Measurements from ENCODE around the gene FKBP5. TPM values are rescaled to one million over a fixed set of nuclear protein-coding genes. Genes with fewer than 3 reads are reported as not detected.

Gene FKBP5
- total and polyA plus RNA-seq, 2 donors (not counting 1 experiment from before 2014, with no cell fraction given): 2.8 to 7.4 TPM

- ChIA-PET CTCF (interaction anchor here (1.0 to 3.3 kb wide), 5 partner anchors 10 to 264 kb away, joined by 3 to 74 read pairs (median 4); partner anchors contain the start of gene ARMC12), POLR2A (no interaction called here)
- H4K20me1 ChIP-seq (ENCODE audit: control insufficient read depth, insufficient read depth, low read length, poor library complexity, severe bottlenecking): no peaks in the 10 kb centered on the region
- intact Hi-C loops (cut with micrococcal nuclease): no loop called here
- H3K4me2 ChIP-seq (replicated peaks; ENCODE audit: low read depth, low read length, poor library complexity, severe bottlenecking): no peak overlapping the region
- Mint-ChIP-seq H3K4me1 (no peaks in the 10 kb centered on the region), H3K4me3 (no peak overlapping the region), H3K27me3 (no peaks in the 10 kb centered on the region), H3K27ac (no peak overlapping the region), H3K9me3 (ENCODE audit: insufficient read depth) (no peaks in the 10 kb centered on the region)
- DNase-seq: no peak
- TF ChIP-seq EZH2 (IDR thresholded peaks at IDR 0.05; ENCODE audit: borderline replicate concordance, insufficient read depth, low read depth, low read length, poor library complexity, severe bottlenecking) (no peak), CTCF (IDR thresholded peaks at IDR 0.05) (no peak)
- ATAC-seq (ENCODE audit: low read depth): no peak
- H3K27ac ChIP-seq (ENCODE audit: low read length in 2 of 2): no peak overlapping the region
- H3K36me3 ChIP-seq (replicated peaks in 1 of 2; ENCODE audit: control extremely low read depth in 1 of 2, control insufficient read depth in 1 of 2, extremely low read depth in 1 of 2, insufficient read depth in 2 of 2, low read length in 1 of 2): peaks cover 0 to 2% of the 10 kb centered on the region in 2 experiments
- H3K9me3 ChIP-seq (ENCODE audit: control extremely low read depth in 1 of 3, control insufficient read depth in 2 of 3, insufficient read depth in 1 of 3, low read length in 2 of 3): no peaks in the 10 kb centered on the region
- H3K4me3 ChIP-seq (ENCODE audit: control extremely low read depth in 1 of 5, extremely low read depth in 1 of 5, insufficient read depth in 1 of 5, low read depth in 2 of 5, low read length in 4 of 5): no peak overlapping the region
- H3K79me2 ChIP-seq (ENCODE audit: control insufficient read depth, insufficient read depth, low read length): no peaks in the 10 kb centered on the region
- no peaks in the 10 kb centered on the region for H3K27me3 ChIP-seq (replicated peaks in 1 of 4; ENCODE audit: control extremely low read depth in 1 of 4, control insufficient read depth in 3 of 4, insufficient read depth in 4 of 4, low read length in 3 of 4)
- no peaks in the 10 kb centered on the region for H3K4me1 ChIP-seq (ENCODE audit: control insufficient read depth in 2 of 2, insufficient read depth in 2 of 2, low read length in 2 of 2)
- WGBS (ENCODE audit: insufficient coverage): no CpG with 5 or more reads among the region's 3 CpGs
- H2AFZ ChIP-seq (ENCODE audit: insufficient read depth, low read depth, low read length, poor library complexity, severe bottlenecking): no peak overlapping the region
- H3K9ac ChIP-seq (ENCODE audit: low read length): no peak overlapping the region
Measured at GRCh38 chr6:35592178-35592577, 96.5 kb downstream of the FKBP5 start.

GRCh38 chr6:35590622-35591066 lies 98.1 kb downstream of the FKBP5 start:
- Mint-ChIP-seq H3K4me1 (peaks cover 5% of the 10 kb centered on the region), H3K9me3 (ENCODE audit: insufficient read depth) (no peaks in the 10 kb centered on the region), H3K27me3 (no peaks in the 10 kb centered on the region), H3K4me3 (no peak overlapping the region), H3K27ac (no peak overlapping the region)
- WGBS (ENCODE audit: insufficient coverage): 94% methylated on average over 3 of the region's 6 CpGs
- DNase-seq: no peak
- no peak overlapping the region for H2AFZ ChIP-seq (ENCODE audit: insufficient read depth, low read depth, low read length, poor library complexity, severe bottlenecking)
- peaks cover 0 to 2% of the 10 kb centered on the region in 2 experiments for H3K36me3 ChIP-seq (replicated peaks in 1 of 2; ENCODE audit: control extremely low read depth in 1 of 2, control insufficient read depth in 1 of 2, extremely low read depth in 1 of 2, insufficient read depth in 2 of 2, low read length in 1 of 2)
- no peak overlapping the region for H3K27ac ChIP-seq (ENCODE audit: low read length in 2 of 2)
- no peak overlapping the region for H3K4me3 ChIP-seq (ENCODE audit: control extremely low read depth in 1 of 5, extremely low read depth in 1 of 5, insufficient read depth in 1 of 5, low read depth in 2 of 5, low read length in 4 of 5)
- TF ChIP-seq CTCF (IDR thresholded peaks at IDR 0.05) (no peak), EZH2 (IDR thresholded peaks at IDR 0.05; ENCODE audit: borderline replicate concordance, insufficient read depth, low read depth, low read length, poor library complexity, severe bottlenecking) (no peak)
- H3K4me2 ChIP-seq (replicated peaks; ENCODE audit: low read depth, low read length, poor library complexity, severe bottlenecking): no peak overlapping the region
- no peaks in the 10 kb centered on the region for H3K4me1 ChIP-seq (ENCODE audit: control insufficient read depth in 2 of 2, insufficient read depth in 2 of 2, low read length in 2 of 2)
- intact Hi-C loops (cut with micrococcal nuclease): no loop called here
- H3K9ac ChIP-seq (ENCODE audit: low read length): no peak overlapping the region
- H3K9me3 ChIP-seq (ENCODE audit: control extremely low read depth in 1 of 3, control insufficient read depth in 2 of 3, insufficient read depth in 1 of 3, low read length in 2 of 3): no peaks in the 10 kb centered on the region
- ChIA-PET CTCF (interaction anchor here (0.8 to 3.3 kb wide), 3 partner anchors 9 to 145 kb away, joined by 4 to 74 read pairs (median 13); partner anchors contain the start of gene ARMC12), POLR2A (interaction anchor here (0.6 to 0.8 kb wide), 3 partner anchors 146 to 1470 kb away, joined by 3 read pairs; no protein-coding TSS in a partner anchor)
- H3K79me2 ChIP-seq (ENCODE audit: control insufficient read depth, insufficient read depth, low read length): no peaks in the 10 kb centered on the region
- no peaks in the 10 kb centered on the region for H3K27me3 ChIP-seq (replicated peaks in 1 of 4; ENCODE audit: control extremely low read depth in 1 of 4, control insufficient read depth in 3 of 4, insufficient read depth in 4 of 4, low read length in 3 of 4)
- no peak for ATAC-seq (ENCODE audit: low read depth)
- H4K20me1 ChIP-seq (ENCODE audit: control insufficient read depth, insufficient read depth, low read length, poor library complexity, severe bottlenecking): no peaks in the 10 kb centered on the region

Data from B cell (primary cell).